GM12878 (cell line): Measurements from ENCODE around the gene GGCX. TPM values are rescaled to one million over a fixed set of nuclear protein-coding genes. Genes with fewer than 3 reads are reported as not detected.

ENCODE experiments used
- ASH2L ChIP-seq: fragments of 300-600, 200-600 bp; sonication (generic); IDR thresholded peaks from 2 replicates; pipeline ENCODE4 v1.6.1; 2017; ENCODE audit warnings: low read depth, mild to moderate bottlenecking, borderline replicate concordance
- BCL11A ChIP-seq: IDR thresholded peaks from 2 replicates; pipeline ENCODE4 v1.6.1; 2011; ENCODE audit warnings: low read depth, low read length
- CEBPB ChIP-seq, 2 experiments: fragments of 150-350 bp in 1 of 2; IDR thresholded peaks; 2 replicates each; pipeline ENCODE4 v1.6.1; 2012 to 2014; ENCODE audit warnings: low read depth in 2 of 2, low read length in 2 of 2, borderline replicate concordance in 1 of 2, inconsistent platforms in 1 of 2
- CHD4 ChIP-seq: fragments of 200-600 bp; sonication (generic); IDR thresholded peaks from 2 replicates; pipeline ENCODE4 v1.6.1; 2016; ENCODE audit warnings: mild to moderate bottlenecking
- DPF2 ChIP-seq: fragments of 450-650 bp; IDR thresholded peaks from 2 replicates; pipeline ENCODE4 v1.6.1; 2017; ENCODE audit warnings: mild to moderate bottlenecking
- ESRRA ChIP-seq: IDR thresholded peaks from 2 replicates; pipeline ENCODE4 v1.6.1; 2012; ENCODE audit warnings: mild to moderate bottlenecking, low read length, improper control_type of control experiment
- HDAC6 ChIP-seq: fragments of 200-600 bp; sonication (generic); IDR thresholded peaks from one replicate; pipeline ENCODE4 v1.8.0; 2017; ENCODE audit warnings: antibody characterized with exemption; ENCODE audit not compliant: unreplicated experiment
- NR2F1 ChIP-seq: fragments of 450-650 bp; conservative IDR thresholded peaks from 2 replicates; pipeline ENCODE4 v1.6.1; 2017; ENCODE audit warnings: mild to moderate bottlenecking
- PAX8 ChIP-seq: fragments of 450-650 bp; IDR thresholded peaks from 2 replicates; pipeline ENCODE4 v1.6.1; 2017; ENCODE audit warnings: mild to moderate bottlenecking, moderate library complexity
- RAD21 ChIP-seq: IDR thresholded peaks from 2 replicates; pipeline ENCODE4 v1.6.1; 2011; ENCODE audit warnings: mild to moderate bottlenecking, low read depth, low read length, moderate library complexity; ENCODE audit not compliant: insufficient read depth
- RBBP5 ChIP-seq: fragments of 200-600 bp; sonication (generic); conservative IDR thresholded peaks from 2 replicates; pipeline ENCODE4 v1.6.1; 2016
- TAF1 ChIP-seq: IDR thresholded peaks from 2 replicates; pipeline ENCODE4 v1.6.1; 2011; ENCODE audit warnings: mild to moderate bottlenecking, low read depth, low read length, borderline replicate concordance
- ZNF207 ChIP-seq: fragments of 450-650 bp; IDR thresholded peaks from 2 replicates; pipeline ENCODE4 v1.6.1; 2014; ENCODE audit warnings: antibody characterized with exemption, mild to moderate bottlenecking, borderline replicate concordance
- ZNF384 ChIP-seq: IDR thresholded peaks from 2 replicates; pipeline ENCODE4 v1.6.1; 2012; ENCODE audit warnings: low read depth, mild to moderate bottlenecking, low read length, improper control_type of control experiment, borderline replicate concordance
- polyA plus RNA-seq, 11 experiments: library from polyadenylated mRNA; depleted of rRNA in 4 of 11; unstranded in 6 of 11; stranded (reverse) in 5 of 11; fragments of >200 nt; fragmentation: Nextera tagmentation in 4 of 11; fragmentation: Illumina TruSeq in 1 of 11; extraction: Ambion mirVana in 4 of 11; extraction: Trizol in 1 of 11; gene quantifications; 1 replicate in 1 of 11; 2 replicates in 10 of 11; pipeline versions ENCODE4 v1.2.1 to v1.2.3, GENCODE V29; 2011 to 2016; ENCODE audit warnings: inconsistent platforms in 2 of 11, missing spikeins in 2 of 11, low read depth in 1 of 11
- total RNA-seq, 4 experiments: library from RNA; depleted of rRNA in 3 of 4; stranded (reverse); fragments of >200 nt in 3 of 4; fragmentation: Illumina TruSeq in 1 of 4; extraction: Trizol in 1 of 4; gene quantifications; 2 replicates each; pipeline versions ENCODE4 v1.2.1 to v1.2.3, GENCODE V29; 2013 to 2021
- TF ChIP-seq, protein P1 (sequence below): IDR thresholded peaks from 2 replicates; pipeline ENCODE4 v1.6.1; 2011; ENCODE audit warnings: mild to moderate bottlenecking, low read depth, low read length, moderate library complexity; ENCODE audit not compliant: insufficient replicate concordance
- TF ChIP-seq, protein P2 (sequence below): IDR thresholded peaks from 2 replicates; pipeline ENCODE4 v1.6.1; 2011; ENCODE audit warnings: low read depth, low read length, improper control_type of control experiment, borderline replicate concordance
- TF ChIP-seq, protein P3 (sequence below): IDR thresholded peaks from 2 replicates; pipeline ENCODE4 v1.6.1; 2012; ENCODE audit warnings: mild to moderate bottlenecking, low read depth, low read length
- TF ChIP-seq, protein P4 (sequence below): fragments of 450-650 bp; IDR thresholded peaks from 2 replicates; pipeline ENCODE4 v1.6.1; 2016; ENCODE audit warnings: mild to moderate bottlenecking
- TF ChIP-seq, protein P5 (sequence below): fragments of 150-350 bp; IDR thresholded peaks from 2 replicates; pipeline ENCODE4 v1.6.1; 2016; ENCODE audit warnings: low read depth, low read length

The GGCX gene
- total and polyA plus RNA-seq, 10 of the 15 experiments (the other 5 are each of a cell fraction or from before 2014, with no cell fraction given), result 18.1 to 52.7 (median 25.0) TPM

DNA sequence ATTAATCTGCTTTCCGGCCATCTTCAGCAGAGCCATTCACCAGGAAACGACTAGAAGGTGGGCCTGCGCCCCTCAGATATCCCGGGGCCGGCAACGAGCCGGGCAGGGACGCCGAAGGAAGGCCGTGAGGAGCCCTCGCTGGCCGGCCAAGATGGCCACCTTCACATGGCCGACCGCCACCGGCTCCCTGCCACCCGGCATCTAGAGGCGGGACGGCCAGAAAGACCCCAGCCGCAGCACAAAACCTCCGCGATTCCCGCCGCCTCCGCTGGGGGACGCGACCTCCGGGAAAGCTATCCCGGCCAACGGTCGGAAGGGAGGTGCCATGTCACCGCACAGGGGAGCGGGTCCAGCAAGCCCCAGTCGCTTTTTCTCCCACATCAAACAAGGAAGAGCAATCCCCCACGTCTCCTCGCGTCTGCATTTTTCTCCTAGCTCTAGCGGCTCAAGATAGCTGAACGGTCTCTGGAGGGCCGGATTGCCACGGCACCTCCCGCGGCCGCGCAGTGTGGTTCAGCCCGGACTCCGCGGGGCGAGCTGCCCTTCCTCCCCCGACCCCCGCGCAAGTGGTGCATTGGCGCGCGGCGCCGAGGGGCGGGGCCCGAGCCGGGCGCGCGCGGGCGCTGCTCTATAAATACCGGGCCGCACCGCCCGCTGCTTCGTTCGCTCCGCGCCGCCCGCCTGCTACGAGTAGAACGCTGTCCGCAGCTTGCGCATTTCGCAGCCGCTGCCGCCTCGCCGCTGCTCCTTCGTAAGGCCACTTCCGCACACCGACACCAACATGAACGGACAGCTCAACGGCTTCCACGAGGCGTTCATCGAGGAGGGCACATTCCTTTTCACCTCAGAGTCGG, 22.6 kb downstream of the GGCX start, which contains the start of gene MAT2A (continued):
- TF ChIP-seq RAD21 (no peak), PAX8 (no peak), BCL11A (no peak), DPF2 (peak; percentile 79), ASH2L (no peak), ESRRA (no peak), NR2F1 (peak; percentile 84), RBBP5 (no peak), TAF1 (peak; percentile 97), CEBPB (IDR thresholded peaks at IDR 0.05; ENCODE audit: borderline replicate concordance in 1 of 2, low read depth in 2 of 2, low read length in 2 of 2) (no peak), ZNF384 (no peak), CHD4 (no peak), HDAC6 (peak; percentile 90), ZNF207 (peak; percentile 74)
- TF ChIP-seq, protein P1, sequence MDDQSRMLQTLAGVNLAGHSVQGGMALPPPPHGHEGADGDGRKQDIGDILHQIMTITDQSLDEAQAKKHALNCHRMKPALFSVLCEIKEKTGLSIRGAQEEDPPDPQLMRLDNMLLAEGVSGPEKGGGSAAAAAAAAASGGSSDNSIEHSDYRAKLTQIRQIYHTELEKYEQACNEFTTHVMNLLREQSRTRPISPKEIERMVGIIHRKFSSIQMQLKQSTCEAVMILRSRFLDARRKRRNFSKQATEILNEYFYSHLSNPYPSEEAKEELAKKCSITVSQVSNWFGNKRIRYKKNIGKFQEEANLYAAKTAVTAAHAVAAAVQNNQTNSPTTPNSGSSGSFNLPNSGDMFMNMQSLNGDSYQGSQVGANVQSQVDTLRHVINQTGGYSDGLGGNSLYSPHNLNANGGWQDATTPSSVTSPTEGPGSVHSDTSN, result peak; percentile 52
- TF ChIP-seq, protein P2, sequence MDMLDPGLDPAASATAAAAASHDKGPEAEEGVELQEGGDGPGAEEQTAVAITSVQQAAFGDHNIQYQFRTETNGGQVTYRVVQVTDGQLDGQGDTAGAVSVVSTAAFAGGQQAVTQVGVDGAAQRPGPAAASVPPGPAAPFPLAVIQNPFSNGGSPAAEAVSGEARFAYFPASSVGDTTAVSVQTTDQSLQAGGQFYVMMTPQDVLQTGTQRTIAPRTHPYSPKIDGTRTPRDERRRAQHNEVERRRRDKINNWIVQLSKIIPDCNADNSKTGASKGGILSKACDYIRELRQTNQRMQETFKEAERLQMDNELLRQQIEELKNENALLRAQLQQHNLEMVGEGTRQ, result no peak
- TF ChIP-seq, protein P3, sequence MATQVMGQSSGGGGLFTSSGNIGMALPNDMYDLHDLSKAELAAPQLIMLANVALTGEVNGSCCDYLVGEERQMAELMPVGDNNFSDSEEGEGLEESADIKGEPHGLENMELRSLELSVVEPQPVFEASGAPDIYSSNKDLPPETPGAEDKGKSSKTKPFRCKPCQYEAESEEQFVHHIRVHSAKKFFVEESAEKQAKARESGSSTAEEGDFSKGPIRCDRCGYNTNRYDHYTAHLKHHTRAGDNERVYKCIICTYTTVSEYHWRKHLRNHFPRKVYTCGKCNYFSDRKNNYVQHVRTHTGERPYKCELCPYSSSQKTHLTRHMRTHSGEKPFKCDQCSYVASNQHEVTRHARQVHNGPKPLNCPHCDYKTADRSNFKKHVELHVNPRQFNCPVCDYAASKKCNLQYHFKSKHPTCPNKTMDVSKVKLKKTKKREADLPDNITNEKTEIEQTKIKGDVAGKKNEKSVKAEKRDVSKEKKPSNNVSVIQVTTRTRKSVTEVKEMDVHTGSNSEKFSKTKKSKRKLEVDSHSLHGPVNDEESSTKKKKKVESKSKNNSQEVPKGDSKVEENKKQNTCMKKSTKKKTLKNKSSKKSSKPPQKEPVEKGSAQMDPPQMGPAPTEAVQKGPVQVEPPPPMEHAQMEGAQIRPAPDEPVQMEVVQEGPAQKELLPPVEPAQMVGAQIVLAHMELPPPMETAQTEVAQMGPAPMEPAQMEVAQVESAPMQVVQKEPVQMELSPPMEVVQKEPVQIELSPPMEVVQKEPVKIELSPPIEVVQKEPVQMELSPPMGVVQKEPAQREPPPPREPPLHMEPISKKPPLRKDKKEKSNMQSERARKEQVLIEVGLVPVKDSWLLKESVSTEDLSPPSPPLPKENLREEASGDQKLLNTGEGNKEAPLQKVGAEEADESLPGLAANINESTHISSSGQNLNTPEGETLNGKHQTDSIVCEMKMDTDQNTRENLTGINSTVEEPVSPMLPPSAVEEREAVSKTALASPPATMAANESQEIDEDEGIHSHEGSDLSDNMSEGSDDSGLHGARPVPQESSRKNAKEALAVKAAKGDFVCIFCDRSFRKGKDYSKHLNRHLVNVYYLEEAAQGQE, result 0 out of 2 replicates have a peak, but pooled peaks have one; percentile 39
- TF ChIP-seq, protein P4, sequence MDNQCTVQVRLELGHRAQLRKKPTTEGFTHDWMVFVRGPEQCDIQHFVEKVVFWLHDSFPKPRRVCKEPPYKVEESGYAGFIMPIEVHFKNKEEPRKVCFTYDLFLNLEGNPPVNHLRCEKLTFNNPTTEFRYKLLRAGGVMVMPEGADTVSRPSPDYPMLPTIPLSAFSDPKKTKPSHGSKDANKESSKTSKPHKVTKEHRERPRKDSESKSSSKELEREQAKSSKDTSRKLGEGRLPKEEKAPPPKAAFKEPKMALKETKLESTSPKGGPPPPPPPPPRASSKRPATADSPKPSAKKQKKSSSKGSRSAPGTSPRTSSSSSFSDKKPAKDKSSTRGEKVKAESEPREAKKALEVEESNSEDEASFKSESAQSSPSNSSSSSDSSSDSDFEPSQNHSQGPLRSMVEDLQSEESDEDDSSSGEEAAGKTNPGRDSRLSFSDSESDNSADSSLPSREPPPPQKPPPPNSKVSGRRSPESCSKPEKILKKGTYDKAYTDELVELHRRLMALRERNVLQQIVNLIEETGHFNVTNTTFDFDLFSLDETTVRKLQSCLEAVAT, result peak; percentile 93
- TF ChIP-seq, protein P5, sequence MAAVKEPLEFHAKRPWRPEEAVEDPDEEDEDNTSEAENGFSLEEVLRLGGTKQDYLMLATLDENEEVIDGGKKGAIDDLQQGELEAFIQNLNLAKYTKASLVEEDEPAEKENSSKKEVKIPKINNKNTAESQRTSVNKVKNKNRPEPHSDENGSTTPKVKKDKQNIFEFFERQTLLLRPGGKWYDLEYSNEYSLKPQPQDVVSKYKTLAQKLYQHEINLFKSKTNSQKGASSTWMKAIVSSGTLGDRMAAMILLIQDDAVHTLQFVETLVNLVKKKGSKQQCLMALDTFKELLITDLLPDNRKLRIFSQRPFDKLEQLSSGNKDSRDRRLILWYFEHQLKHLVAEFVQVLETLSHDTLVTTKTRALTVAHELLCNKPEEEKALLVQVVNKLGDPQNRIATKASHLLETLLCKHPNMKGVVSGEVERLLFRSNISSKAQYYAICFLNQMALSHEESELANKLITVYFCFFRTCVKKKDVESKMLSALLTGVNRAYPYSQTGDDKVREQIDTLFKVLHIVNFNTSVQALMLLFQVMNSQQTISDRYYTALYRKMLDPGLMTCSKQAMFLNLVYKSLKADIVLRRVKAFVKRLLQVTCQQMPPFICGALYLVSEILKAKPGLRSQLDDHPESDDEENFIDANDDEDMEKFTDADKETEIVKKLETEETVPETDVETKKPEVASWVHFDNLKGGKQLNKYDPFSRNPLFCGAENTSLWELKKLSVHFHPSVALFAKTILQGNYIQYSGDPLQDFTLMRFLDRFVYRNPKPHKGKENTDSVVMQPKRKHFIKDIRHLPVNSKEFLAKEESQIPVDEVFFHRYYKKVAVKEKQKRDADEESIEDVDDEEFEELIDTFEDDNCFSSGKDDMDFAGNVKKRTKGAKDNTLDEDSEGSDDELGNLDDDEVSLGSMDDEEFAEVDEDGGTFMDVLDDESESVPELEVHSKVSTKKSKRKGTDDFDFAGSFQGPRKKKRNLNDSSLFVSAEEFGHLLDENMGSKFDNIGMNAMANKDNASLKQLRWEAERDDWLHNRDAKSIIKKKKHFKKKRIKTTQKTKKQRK, result no peak
